Endothelial cell of umbilical vein (primary cell): Measurements from ENCODE around the gene CEACAM4. TPM values are rescaled to one million over a fixed set of nuclear protein-coding genes. Genes with fewer than 3 reads are reported as not detected.

Experiments used
- BruUV-seq: library from RNA; stranded (reverse); fragments of 400-500 nt; replicated peaks from 2 replicates; lab custom pipeline; 2021; lab: Mats Ljungman, UMichigan
- CTCF ChIA-PET: fragments of 300-600, 350-600 bp; sonication (Branson Sonifier 250); formaldehyde crosslinking; loops from one replicate; lab custom pipeline; 2021; ENCODE audit warnings: antibody characterized with exemption, inconsistent platforms; lab: Charles Lee
- POLR2A ChIA-PET: fragments of 300-600, 350-600 bp; sonication (Branson Sonifier 250); formaldehyde crosslinking; loops from one replicate; lab custom pipeline; 2021; ENCODE audit warnings: antibody characterized with exemption, inconsistent platforms; lab: Charles Lee
- DNase-seq: peaks from one replicate; pipeline ENCODE4 v3.0.0-alpha.2; 2011; ENCODE audit warnings: low read depth, low spot score
- FAIRE-seq: peaks from 2 replicates; lab custom pipeline; 2011; peaks lifted over from hg19 to GRCh38; lab: Jason Lieb, UNC
- H2AFZ ChIP-seq: 2 replicates; pipeline ENCODE4 v1.6.0; 2012; ENCODE audit warnings: low read depth, low read length, control low read depth, inconsistent platforms
- H3K27ac ChIP-seq: 2 replicates; pipeline ENCODE4 v1.5.1; 2011; ENCODE audit warnings: low read depth, mild to moderate bottlenecking, control low read depth, low read length, moderate library complexity; ENCODE audit not compliant: insufficient read depth
- H3K27me3 ChIP-seq, 2 experiments: 2 replicates each; pipeline versions ENCODE4 v1.6.0 to v1.6.1; 2011; ENCODE audit warnings: low read length in 2 of 2, mixed read lengths in 1 of 2; ENCODE audit not compliant: control insufficient read depth in 2 of 2, insufficient read depth in 2 of 2
- H3K36me3 ChIP-seq, 2 experiments: 2 replicates in 1 of 2; 3 replicates in 1 of 2; pipeline ENCODE4 v1.5.1; 2011; ENCODE audit warnings: low read length in 2 of 2, mild to moderate bottlenecking in 1 of 2, moderate library complexity in 1 of 2; ENCODE audit not compliant: control insufficient read depth in 2 of 2, insufficient read depth in 2 of 2; ENCODE audit errors: extremely low read depth in 1 of 2
- H3K4me1 ChIP-seq: 3 replicates; pipeline ENCODE4 v1.5.1; 2011; ENCODE audit warnings: mild to moderate bottlenecking, low read length; ENCODE audit not compliant: control insufficient read depth, insufficient read depth; ENCODE audit errors: extremely low read depth
- H3K4me2 ChIP-seq: 2 replicates; pipeline ENCODE4 v1.6.1; 2011; ENCODE audit warnings: low read length, control low read depth, mixed read lengths; ENCODE audit not compliant: insufficient read depth
- H3K4me3 ChIP-seq, 3 experiments: fragments of 200-600 bp in 1 of 3; sonication (generic), shearing (Covaris generic) in 1 of 3; replicated peaks in 1 of 3; 2 replicates each; pipeline ENCODE4 v1.5.1; 2011 to 2016; ENCODE audit warnings: control low read depth in 3 of 3, low read length in 3 of 3, mild to moderate bottlenecking in 2 of 3, inconsistent platforms in 1 of 3, low read depth in 1 of 3, moderate library complexity in 1 of 3; ENCODE audit not compliant: insufficient read depth in 1 of 3
- H3K79me2 ChIP-seq: 2 replicates; pipeline ENCODE4 v1.6.0; 2012; ENCODE audit warnings: low read length, inconsistent platforms; ENCODE audit not compliant: control insufficient read depth, insufficient read depth
- H3K9ac ChIP-seq: replicated peaks from 2 replicates; pipeline ENCODE3; 2011; ENCODE audit warnings: low read length, control low read depth; ENCODE audit not compliant: insufficient read depth; ENCODE audit errors: extremely low read depth
- H3K9me1 ChIP-seq: replicated peaks from 3 replicates; pipeline ENCODE4 v1.6.0; 2011; ENCODE audit warnings: mild to moderate bottlenecking, low read length; ENCODE audit not compliant: control insufficient read depth, insufficient read depth; ENCODE audit errors: extremely low read depth
- H3K9me3 ChIP-seq: replicated peaks from 2 replicates; pipeline ENCODE4 v1.5.1; 2012; ENCODE audit warnings: low read length, inconsistent platforms; ENCODE audit not compliant: control insufficient read depth, insufficient read depth
- H4K20me1 ChIP-seq: replicated peaks from 2 replicates; pipeline ENCODE3; 2011; ENCODE audit warnings: mild to moderate bottlenecking, low read length; ENCODE audit not compliant: control insufficient read depth, insufficient read depth; ENCODE audit errors: extremely low read depth
- CTCF ChIP-seq, 2 donors: IDR thresholded peaks; 1 replicate in 1 of 2; 2 replicates in 1 of 2; pipeline ENCODE4 v1.5.1; 2011; ENCODE audit warnings: low read length in 2 of 2, mild to moderate bottlenecking in 2 of 2, moderate library complexity in 2 of 2, control low read depth in 1 of 2, inconsistent platforms in 1 of 2, low read depth in 1 of 2; ENCODE audit not compliant: insufficient read depth in 1 of 2; ENCODE audit errors: extremely low read depth in 1 of 2
- GATA2 ChIP-seq: IDR thresholded peaks from 2 replicates; pipeline ENCODE4 v1.7.0; 2011; ENCODE audit warnings: low read depth, mild to moderate bottlenecking, moderate library complexity, mixed read lengths, low read length; ENCODE audit not compliant: insufficient read length, insufficient read depth
- MYC ChIP-seq: IDR thresholded peaks from one replicate; pipeline ENCODE4 v1.6.1; 2011; ENCODE audit warnings: mild to moderate bottlenecking, low read depth, low read length
- dilution Hi-C: fragments of 300-500 bp; cut with MboI; formaldehyde crosslinking; loops from one replicate; pipeline ENCODE4 v1.15.0; 2019; ENCODE audit warnings: low sequenced_read_pairs; ENCODE audit not compliant: extremely low pct_ligation_motif_present
- intact Hi-C: fragments of 100-400 bp; cut with micrococcal nuclease; formaldehyde crosslinking; loops from one replicate; pipeline ENCODE4 v1.10.0; 2022
- polyA plus RNA-seq, 4 experiments: library from polyadenylated mRNA; depleted of rRNA in 3 of 4; stranded (reverse) in 3 of 4; unstranded in 1 of 4; fragments of >200 nt; gene quantifications; 2 replicates each; pipeline versions ENCODE4 v1.2.1 to v1.2.3, GENCODE V29; 2011 to 2012; ENCODE audit warnings: missing spikeins in 1 of 4
- total RNA-seq: library from RNA; stranded (reverse); gene quantifications from 2 replicates; pipeline ENCODE4 v1.2.3, GENCODE V29; 2021
- TF ChIP-seq, protein P1 (sequence below): IDR thresholded peaks from 2 replicates; pipeline ENCODE4 v1.6.1; 2011; ENCODE audit not compliant: insufficient read depth, insufficient read length

Gene CEACAM4
- total and polyA plus RNA-seq, 2 donors (not counting 3 experiments of a cell fraction or from before 2014, with no cell fraction given), result not detected

- H3K27me3 ChIP-seq, result no peaks in the 10 kb centered on the region
- DNase-seq (no peak), FAIRE-seq (no peak)
- no peak overlapping the region for H3K27ac ChIP-seq
- dilution Hi-C loops, result no loop called here
- no peak overlapping the region for H3K4me2 ChIP-seq
- no peaks in the 10 kb centered on the region for H3K79me2 ChIP-seq
- H3K9me3 ChIP-seq, result no peaks in the 10 kb centered on the region
- H3K9me1 ChIP-seq, result no peaks in the 10 kb centered on the region
- ChIA-PET CTCF (interaction anchor here (0.7 to 1.6 kb wide), 6 partner anchors 9 to 138 kb away, joined by 3 to 6 read pairs (median 4); partner anchors contain the start of gene CEACAM21), POLR2A (no interaction called here)
- no peak overlapping the region for H3K9ac ChIP-seq
- intact Hi-C loops, result no loop called here
- TF ChIP-seq GATA2 (no peak), MYC (no peak)
- no peaks in the 10 kb centered on the region for H3K36me3 ChIP-seq
- no peak overlapping the region for H2AFZ ChIP-seq
- H4K20me1 ChIP-seq, result no peaks in the 10 kb centered on the region
- no peaks in the 10 kb centered on the region for H3K4me1 ChIP-seq
- no TSS peak for BruUV-seq
- H3K4me3 ChIP-seq, result no peak overlapping the region
Measured at GRCh38 chr19:41587838-41588210, 39.0 kb downstream of the CEACAM4 start.

GRCh38 chr19:41587101-41587837 is 39.6 kb downstream of the CEACAM4 start:
- dilution Hi-C loops, result no loop called here
- no peak for FAIRE-seq
- intact Hi-C loops, result no loop called here

More at GRCh38 chr19:41587101-41587837, 39.6 kb downstream of the CEACAM4 start:
- ChIA-PET POLR2A (no interaction called here), CTCF (interaction anchor here (1.6 kb wide), 1 partner anchor 137 kb away, joined by 3 read pairs; no protein-coding TSS in a partner anchor)
- Histone ChIP-seq H2AFZ (no peak overlapping the region), H3K4me1 (no peaks in the 10 kb centered on the region), H3K36me3 (no peaks in the 10 kb centered on the region), H4K20me1 (no peaks in the 10 kb centered on the region), H3K27ac (no peak overlapping the region), H3K9me1 (no peaks in the 10 kb centered on the region), H3K9ac (no peak overlapping the region), H3K27me3 (no peaks in the 10 kb centered on the region), H3K4me3 (no peak overlapping the region), H3K9me3 (no peaks in the 10 kb centered on the region), H3K4me2 (no peak overlapping the region), H3K79me2 (no peaks in the 10 kb centered on the region)
- no peak for DNase-seq
- no TSS peak for BruUV-seq
- no peak for TF ChIP-seq GATA2
- TF ChIP-seq CTCF (IDR thresholded peaks at IDR 0.05; ENCODE audit: extremely low read depth in 1 of 2, insufficient read depth in 1 of 2, low read depth in 1 of 2, low read length in 2 of 2), result no peak
- TF ChIP-seq, protein P1, sequence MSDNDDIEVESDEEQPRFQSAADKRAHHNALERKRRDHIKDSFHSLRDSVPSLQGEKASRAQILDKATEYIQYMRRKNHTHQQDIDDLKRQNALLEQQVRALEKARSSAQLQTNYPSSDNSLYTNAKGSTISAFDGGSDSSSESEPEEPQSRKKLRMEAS, result no peak
